Vagina (tissue), 2 donors: ENCODE measurements around the gene TMEM151A. TPM values are rescaled to one million over a fixed set of nuclear protein-coding genes. Genes with fewer than 3 reads are reported as not detected.

Experiments
- DNase-seq, 2 donors: peaks; one replicate each; pipeline ENCODE4 v3.0.0-alpha.2; 2017; ENCODE audit errors: extremely low spot score in 2 of 2
- H3K27ac ChIP-seq: fragments of 200-600 bp; sonication (generic); one replicate; pipeline ENCODE4 v1.5.1; 2019
- H3K27me3 ChIP-seq: fragments of 200-600 bp; sonication (generic); one replicate; pipeline ENCODE4 v1.5.1; 2019
- H3K36me3 ChIP-seq, 2 donors: fragments of 200-600 bp; sonication (generic); one replicate each; pipeline ENCODE4 v1.5.1; 2017 to 2019
- H3K4me1 ChIP-seq: fragments of 200-600 bp; sonication (generic); one replicate; pipeline ENCODE4 v1.5.1; 2019
- H3K4me3 ChIP-seq, 2 donors: fragments of 200-600 bp; sonication (generic); 1 replicate in 1 of 2; 2 replicates in 1 of 2; pipeline ENCODE4 v1.5.1; 2016 to 2019
- H3K9me3 ChIP-seq: fragments of 200-600 bp; sonication (generic); one replicate; pipeline ENCODE4 v1.5.1; 2019
- CTCF ChIP-seq, 3 experiments: fragments of 450-650 bp in 2 of 3; fragments of 200-600 bp in 1 of 3; sonication (generic) in 1 of 3; IDR thresholded peaks; one replicate each; pipeline ENCODE4 v1.5.1; 2017 to 2019; ENCODE audit warnings: antibody characterized with exemption in 3 of 3, mild to moderate bottlenecking in 2 of 3, moderate library complexity in 2 of 3
- POLR2A ChIP-seq, 2 donors: fragments of 450-650 bp; IDR thresholded peaks; one replicate each; pipeline ENCODE4 v1.6.1; 2017; ENCODE audit warnings: antibody characterized with exemption in 2 of 2, mild to moderate bottlenecking in 2 of 2, moderate library complexity in 2 of 2
- POLR2AphosphoS5 ChIP-seq, 2 donors: sonication (generic); formaldehyde crosslinking; IDR thresholded peaks; one replicate each; pipeline ENCODE4 v1.9.0; 2017; ENCODE audit warnings: antibody characterized with exemption in 2 of 2, mild to moderate bottlenecking in 2 of 2, low read depth in 1 of 2; ENCODE audit not compliant: insufficient read depth in 1 of 2
- intact Hi-C: fragments of 100-400 bp; cut with DNase I; formaldehyde crosslinking; loops from one replicate; pipeline ENCODE4 v1.15.1; 2023
- total RNA-seq: library from RNA; depleted of rRNA; stranded (reverse); fragments of >200 nt; gene quantifications from one replicate; pipeline ENCODE4 v1.2.3, GENCODE V29; 2016

TMEM151A gene
- total RNA-seq, 1 donor from 2014 or later = 1.7 TPM

DNA sequence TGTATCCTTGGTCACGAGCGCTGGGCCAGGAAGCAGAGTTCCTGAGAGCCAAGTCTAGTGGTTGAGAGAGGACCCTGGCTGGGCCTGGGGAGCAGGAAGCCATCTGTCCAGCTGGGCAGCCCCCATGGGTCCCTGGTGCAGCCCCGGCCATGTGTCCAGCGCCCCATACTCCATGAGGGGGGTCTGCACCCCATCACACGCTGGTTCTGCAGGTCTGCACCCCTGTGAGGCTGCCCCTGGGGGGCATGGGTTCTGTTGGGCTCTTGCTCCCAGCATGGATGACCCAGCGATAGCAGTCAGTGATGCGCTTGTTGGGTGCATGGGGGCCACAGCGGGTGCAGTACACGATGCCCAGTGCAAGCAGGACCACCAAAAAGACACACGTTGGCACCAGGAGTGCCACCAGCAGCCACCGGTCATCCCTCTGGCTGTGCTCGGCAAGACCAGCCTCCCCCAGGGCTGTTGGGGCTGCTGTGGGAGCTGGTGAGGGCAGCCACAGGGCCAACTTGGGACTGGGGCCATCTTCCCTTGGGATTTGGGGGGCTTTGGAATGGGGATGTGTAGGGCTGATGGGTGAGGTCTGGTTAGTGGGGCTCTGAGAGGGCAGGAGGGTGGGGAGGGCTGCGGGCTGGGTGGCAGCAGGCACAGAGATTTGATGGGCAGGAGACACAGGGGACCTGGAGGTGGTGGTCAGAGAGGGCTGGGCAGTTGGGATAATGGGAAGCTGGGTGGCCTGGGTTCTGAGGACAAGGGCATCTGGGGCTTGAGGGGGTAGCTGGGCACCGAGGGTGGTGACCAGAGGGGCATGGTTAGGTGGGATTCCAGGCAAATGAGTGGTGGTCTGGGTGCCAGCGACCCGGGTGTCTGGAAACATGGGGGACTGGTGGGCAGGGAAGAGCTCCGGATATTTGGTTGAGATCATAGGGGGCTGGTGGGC lies 23.1 kb downstream of the TMEM151A start:
- intact Hi-C loops = no loop called here
- Histone ChIP-seq H3K9me3 (no peaks in the 10 kb centered on the region), H3K27ac (peak overlapping the region; percentile 85), H3K36me3 (no peaks in the 10 kb centered on the region), H3K27me3 (no peaks in the 10 kb centered on the region), H3K4me3 (peak overlapping the region; percentile 58 to 68), H3K4me1 (peaks cover 66% of the 10 kb centered on the region)
- TF ChIP-seq CTCF (IDR thresholded peaks at IDR 0.05) = no peak
- TF ChIP-seq POLR2A (IDR thresholded peaks at IDR 0.05) = no peak
- TF ChIP-seq POLR2AphosphoS5 (IDR thresholded peaks at IDR 0.05; ENCODE audit: insufficient read depth in 1 of 2, low read depth in 1 of 2) = no peak
- no peak for DNase-seq

- no peak for DNase-seq
- H3K4me1 ChIP-seq = peaks cover 66% of the 10 kb centered on the region
- H3K27ac ChIP-seq = peak overlapping the region; percentile 85
- no peaks in the 10 kb centered on the region for H3K36me3 ChIP-seq
- H3K9me3 ChIP-seq = no peaks in the 10 kb centered on the region
- H3K27me3 ChIP-seq = no peaks in the 10 kb centered on the region
- peak overlapping the region; percentile 58 to 68 for H3K4me3 ChIP-seq
- intact Hi-C loops = no loop called here
- TF ChIP-seq POLR2A (IDR thresholded peaks at IDR 0.05) (no peak), POLR2AphosphoS5 (IDR thresholded peaks at IDR 0.05; ENCODE audit: insufficient read depth in 1 of 2, low read depth in 1 of 2) (no peak), CTCF (IDR thresholded peaks at IDR 0.05) (no peak)
These were observed 23.8 kb downstream of the TMEM151A start for GRCh38 chr11:66315498-66315885.

- no peak for DNase-seq
- TF ChIP-seq POLR2AphosphoS5 (IDR thresholded peaks at IDR 0.05; ENCODE audit: insufficient read depth in 1 of 2, low read depth in 1 of 2) = peak in 1 of 2 donors; percentile 53
- TF ChIP-seq CTCF (IDR thresholded peaks at IDR 0.05) = no peak
- intact Hi-C loops = no loop called here
- Histone ChIP-seq H3K4me1 (peaks cover 66% of the 10 kb centered on the region), H3K27ac (peak overlapping the region; percentile 85), H3K9me3 (no peaks in the 10 kb centered on the region), H3K4me3 (peak overlapping the region; percentile 58 to 68), H3K27me3 (no peaks in the 10 kb centered on the region), H3K36me3 (no peaks in the 10 kb centered on the region)
These were observed 24.5 kb downstream of the TMEM151A start for GRCh38 chr11:66315921-66316811.

GRCh38 chr11:66316849-66317251 lies 25.2 kb downstream of the TMEM151A start, which contains the start of gene CD248:
Gene CD248 (minus strand): TSS chr11:66317044. CDS start chr11:66317027, 17 bp downstream.
- Histone ChIP-seq H3K27ac (peak within 1 kb of the TSS; percentile 85), H3K4me1 (peaks cover 70% of the 10 kb centered on the region), H3K36me3 (no peaks in the 10 kb centered on the region), H3K9me3 (no peaks in the 10 kb centered on the region), H3K4me3 (peak within 1 kb of the TSS; percentile 58 to 68), H3K27me3 (no peaks in the 10 kb centered on the region)
- no peak for TF ChIP-seq CTCF (IDR thresholded peaks at IDR 0.05)
- peak in 1 of 2 donors; percentile 61 for TF ChIP-seq POLR2AphosphoS5 (IDR thresholded peaks at IDR 0.05; ENCODE audit: insufficient read depth in 1 of 2, low read depth in 1 of 2)
- peak in 1 of 2 donors; percentile 88 for TF ChIP-seq POLR2A (IDR thresholded peaks at IDR 0.05)
- intact Hi-C loops = no loop called here
- DNase-seq = no peak
